ENCODE results near the gene HOMER2. TPM values are rescaled to one million over a fixed set of nuclear protein-coding genes. Genes with fewer than 3 reads are reported as not detected.
"Not testable (repeated sequence)": the region's sequence is repeated elsewhere in the genome, so short reads cannot be mapped to it uniquely, and the experiment has no call there.

The HOMER2 gene
- total RNA-seq, 1 donor from 2014 or later, result 12.2 TPM

DNA sequence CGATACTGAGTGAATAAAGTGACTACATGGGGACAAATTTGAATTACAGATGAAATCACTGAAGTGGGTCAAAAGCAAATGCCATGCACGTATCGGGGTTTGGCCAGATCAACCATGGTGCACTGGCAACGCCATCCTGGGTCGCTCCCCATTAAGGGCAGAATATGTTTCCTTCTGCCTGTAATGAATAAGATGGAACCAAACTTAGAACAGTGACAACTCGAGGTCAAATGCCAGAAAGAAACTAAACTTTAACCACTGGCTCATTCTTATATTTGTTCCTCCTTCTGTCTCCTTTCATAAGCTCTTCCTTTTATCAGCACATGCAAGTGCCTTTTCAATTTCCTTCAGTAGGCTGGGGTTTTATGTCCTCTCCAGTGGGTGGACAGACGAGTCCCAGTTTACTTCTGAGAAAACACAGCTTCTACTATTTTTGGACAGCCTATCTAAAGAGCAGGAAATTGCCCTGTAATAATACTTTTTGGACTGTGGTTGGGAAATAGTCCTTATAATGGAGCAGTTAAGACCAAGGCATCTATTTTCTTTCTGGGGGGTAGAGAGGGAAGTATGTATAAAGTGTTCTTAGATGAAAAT is 81.7 kb downstream of the HOMER2 start:
- peaks cover 5% of the 10 kb centered on the region for H3K9me3 Mint-ChIP-seq (ENCODE audit: unreplicated experiment)
- Histone ChIP-seq H3K4me2 (ENCODE audit: low read length) (no peak overlapping the region), H3K4me3 (ENCODE audit: insufficient read depth, low read depth, low read length) (no peak overlapping the region), H4K20me1 (ENCODE audit: insufficient read depth, low read length) (no peaks in the 10 kb centered on the region), H3K4me1 (ENCODE audit: insufficient read depth, low read length) (peaks cover 9% of the 10 kb centered on the region), H3K36me3 (ENCODE audit: insufficient read depth, low read length) (no peaks in the 10 kb centered on the region), H3K9ac (ENCODE audit: low read length) (no peak overlapping the region), H3K27ac (ENCODE audit: low read depth, low read length) (no peak overlapping the region), H3K79me2 (ENCODE audit: insufficient read depth, low read length) (no peaks in the 10 kb centered on the region), H2AFZ (ENCODE audit: low read depth, low read length) (no peak overlapping the region), H3K9me3 (ENCODE audit: insufficient read depth, low read depth, low read length) (no peaks in the 10 kb centered on the region), H3K27me3 (ENCODE audit: insufficient read depth, low read length) (no peaks in the 10 kb centered on the region)
- H3K27me3 Mint-ChIP-seq (ENCODE audit: low read depth, unreplicated experiment), result peaks cover 2% of the 10 kb centered on the region
- H3K4me1 Mint-ChIP-seq (ENCODE audit: low read depth, unreplicated experiment), result peaks cover 12% of the 10 kb centered on the region
- H3K4me3 Mint-ChIP-seq (ENCODE audit: unreplicated experiment), result no peak overlapping the region
- TF ChIP-seq, protein P1, sequence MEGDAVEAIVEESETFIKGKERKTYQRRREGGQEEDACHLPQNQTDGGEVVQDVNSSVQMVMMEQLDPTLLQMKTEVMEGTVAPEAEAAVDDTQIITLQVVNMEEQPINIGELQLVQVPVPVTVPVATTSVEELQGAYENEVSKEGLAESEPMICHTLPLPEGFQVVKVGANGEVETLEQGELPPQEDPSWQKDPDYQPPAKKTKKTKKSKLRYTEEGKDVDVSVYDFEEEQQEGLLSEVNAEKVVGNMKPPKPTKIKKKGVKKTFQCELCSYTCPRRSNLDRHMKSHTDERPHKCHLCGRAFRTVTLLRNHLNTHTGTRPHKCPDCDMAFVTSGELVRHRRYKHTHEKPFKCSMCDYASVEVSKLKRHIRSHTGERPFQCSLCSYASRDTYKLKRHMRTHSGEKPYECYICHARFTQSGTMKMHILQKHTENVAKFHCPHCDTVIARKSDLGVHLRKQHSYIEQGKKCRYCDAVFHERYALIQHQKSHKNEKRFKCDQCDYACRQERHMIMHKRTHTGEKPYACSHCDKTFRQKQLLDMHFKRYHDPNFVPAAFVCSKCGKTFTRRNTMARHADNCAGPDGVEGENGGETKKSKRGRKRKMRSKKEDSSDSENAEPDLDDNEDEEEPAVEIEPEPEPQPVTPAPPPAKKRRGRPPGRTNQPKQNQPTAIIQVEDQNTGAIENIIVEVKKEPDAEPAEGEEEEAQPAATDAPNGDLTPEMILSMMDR (IDR thresholded peaks at IDR 0.05; ENCODE audit: insufficient read depth, low read depth, low read length), result no peak
- TF ChIP-seq EZH2 (IDR thresholded peaks at IDR 0.05; ENCODE audit: insufficient read depth, low read length), result no peak
- H3K27ac Mint-ChIP-seq (ENCODE audit: unreplicated experiment), result no peak overlapping the region
- peaks cover 16% of the 10 kb centered on the region for H3K36me3 Mint-ChIP-seq (ENCODE audit: low read depth, unreplicated experiment)
- FAIRE-seq (no peak), DNase-seq (ENCODE audit: low read depth) (no peak)

DNA sequence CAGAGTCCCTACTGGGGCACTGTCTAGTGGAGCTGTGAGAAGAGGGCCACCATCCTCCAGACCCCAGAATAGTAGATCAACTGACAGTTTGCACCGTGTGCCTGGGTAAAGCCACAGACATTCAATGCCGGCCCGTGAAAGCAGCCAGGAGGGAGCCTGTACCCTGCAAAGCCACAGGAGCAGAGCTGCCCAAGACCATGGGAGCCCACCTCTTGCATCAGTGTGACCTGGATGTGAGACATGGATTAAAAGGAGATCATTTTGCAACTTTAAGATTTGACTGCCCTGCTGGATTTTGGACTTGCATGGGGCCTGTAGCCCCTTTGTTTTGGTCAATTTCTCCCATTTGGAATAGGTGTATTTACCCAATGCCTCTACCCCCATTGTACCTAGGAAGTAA is 86.5 kb downstream of the HOMER2 start:
- not testable (repeated sequence) for H2AFZ ChIP-seq (ENCODE audit: low read depth, low read length); H3K27me3 Mint-ChIP-seq (ENCODE audit: low read depth, unreplicated experiment); H3K79me2 ChIP-seq (ENCODE audit: insufficient read depth, low read length); H3K4me2 ChIP-seq (ENCODE audit: low read length); H3K27ac Mint-ChIP-seq (ENCODE audit: unreplicated experiment); H3K36me3 ChIP-seq (ENCODE audit: insufficient read depth, low read length); H3K9ac ChIP-seq (ENCODE audit: low read length); H3K4me1 ChIP-seq (ENCODE audit: insufficient read depth, low read length); H3K9me3 Mint-ChIP-seq (ENCODE audit: unreplicated experiment); H3K4me3 Mint-ChIP-seq (ENCODE audit: unreplicated experiment); H4K20me1 ChIP-seq (ENCODE audit: insufficient read depth, low read length); H3K36me3 Mint-ChIP-seq (ENCODE audit: low read depth, unreplicated experiment); H3K27ac ChIP-seq (ENCODE audit: low read depth, low read length); H3K4me3 ChIP-seq (ENCODE audit: insufficient read depth, low read depth, low read length); DNase-seq (ENCODE audit: low read depth); H3K27me3 ChIP-seq (ENCODE audit: insufficient read depth, low read length); FAIRE-seq; H3K9me3 ChIP-seq (ENCODE audit: insufficient read depth, low read depth, low read length); H3K4me1 Mint-ChIP-seq (ENCODE audit: low read depth, unreplicated experiment)

DNA sequence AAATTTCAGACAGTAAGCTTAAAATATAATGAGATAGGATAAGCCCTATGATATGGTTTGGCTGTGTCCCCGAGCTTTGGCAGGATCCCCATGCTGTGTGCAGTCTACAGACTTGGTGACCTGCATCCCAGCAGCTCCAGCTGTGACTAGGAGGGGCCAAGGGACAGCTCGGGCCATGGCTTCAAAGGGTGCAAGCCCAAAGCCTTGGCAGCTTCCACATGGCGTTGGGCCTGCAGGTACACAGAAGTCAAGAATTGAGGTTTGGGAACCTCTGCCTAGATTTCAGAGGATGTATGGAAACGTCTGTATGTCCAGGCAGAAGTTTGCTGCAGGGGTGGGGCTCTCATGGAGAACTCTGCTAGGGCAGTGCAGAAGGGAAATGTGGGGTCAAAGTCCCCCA is 86.9 kb downstream of the HOMER2 start:
- H3K36me3 Mint-ChIP-seq (ENCODE audit: low read depth, unreplicated experiment); H3K4me1 Mint-ChIP-seq (ENCODE audit: low read depth, unreplicated experiment): not testable (repeated sequence)

More for the DNA sequence above, 86.9 kb downstream of the HOMER2 start:
- not testable (repeated sequence) for H3K27ac ChIP-seq (ENCODE audit: low read depth, low read length); H2AFZ ChIP-seq (ENCODE audit: low read depth, low read length); FAIRE-seq; H3K4me2 ChIP-seq (ENCODE audit: low read length); H3K4me3 ChIP-seq (ENCODE audit: insufficient read depth, low read depth, low read length); H3K9me3 Mint-ChIP-seq (ENCODE audit: unreplicated experiment); H3K36me3 ChIP-seq (ENCODE audit: insufficient read depth, low read length); H3K27me3 Mint-ChIP-seq (ENCODE audit: low read depth, unreplicated experiment); H3K4me1 ChIP-seq (ENCODE audit: insufficient read depth, low read length); H3K4me3 Mint-ChIP-seq (ENCODE audit: unreplicated experiment); H3K9me3 ChIP-seq (ENCODE audit: insufficient read depth, low read depth, low read length); H3K79me2 ChIP-seq (ENCODE audit: insufficient read depth, low read length); H3K27me3 ChIP-seq (ENCODE audit: insufficient read depth, low read length); DNase-seq (ENCODE audit: low read depth); H4K20me1 ChIP-seq (ENCODE audit: insufficient read depth, low read length); H3K27ac Mint-ChIP-seq (ENCODE audit: unreplicated experiment); H3K9ac ChIP-seq (ENCODE audit: low read length)
